ENCODE measurements around the gene SLC29A1. TPM values are rescaled to one million over a fixed set of nuclear protein-coding genes. Genes with fewer than 3 reads are reported as not detected.

Gene SLC29A1
- total and polyA plus RNA-seq, 9 of the 15 experiments (the other 6 are each of a cell fraction or from before 2014, with no cell fraction given): 18.9 to 170 (median 57.7) TPM

DNA sequence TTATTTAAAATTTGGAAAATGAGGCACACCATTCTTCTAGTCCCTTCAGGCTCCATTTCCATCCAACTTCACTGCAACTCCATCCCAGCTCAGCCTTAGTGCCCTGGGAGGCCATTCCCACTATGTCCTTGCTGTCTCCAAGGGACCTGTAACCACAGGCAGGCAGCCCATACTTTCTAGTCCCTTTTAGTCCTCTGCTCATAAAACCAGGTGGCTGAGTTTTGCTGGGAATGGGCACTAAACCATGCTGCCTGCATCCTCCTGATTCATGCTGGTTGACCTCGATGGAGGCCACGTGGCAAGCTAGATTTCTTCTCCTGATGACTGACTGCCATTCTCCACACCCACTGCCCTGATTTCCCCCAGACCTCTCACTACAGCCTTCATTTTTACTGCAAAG, 34.1 kb upstream of the SLC29A1 start:
- WGBS (ENCODE audit: insufficient coverage, low coverage, missing lambda C conversion rate): 10% methylated on average over 2 of the region's 2 CpGs
- no peaks in the 10 kb centered on the region for H3K36me3 ChIP-seq (ENCODE audit: control insufficient read depth, insufficient read depth, low read length)
- no TSS peak for BruUV-seq (replicated peaks)
- no peak overlapping the region for H3K4me3 ChIP-seq
- H3K9ac ChIP-seq (ENCODE audit: insufficient read depth in 1 of 2, low read depth in 2 of 2, low read length in 2 of 2): no peak overlapping the region
- ChIA-PET POLR2A (interaction anchor here (1.0 to 1.5 kb wide), 3 partner anchors 12 to 64 kb away, joined by 3 to 5 read pairs (median 4); no protein-coding TSS in a partner anchor), CTCF (ENCODE audit: low intra/inter-chr PET ratio) (no interaction called here)
- no peaks in the 10 kb centered on the region for H4K20me1 ChIP-seq (replicated peaks; ENCODE audit: control insufficient read depth, insufficient read depth, low read length)
- no peak for ATAC-seq
- H3K9me1 ChIP-seq (ENCODE audit: control insufficient read depth, insufficient read depth, low read length): no peaks in the 10 kb centered on the region
- H3K27ac ChIP-seq (ENCODE audit: extremely low read depth, low read depth, low read length): no peak overlapping the region
- in situ Hi-C loops (cut with MboI) (no loop called here), intact Hi-C loops (cut with micrococcal nuclease) (no loop called here)
- H3K4me2 ChIP-seq (ENCODE audit: insufficient read depth, low read length): no peak overlapping the region
- FAIRE-seq: no peak
- H2AFZ ChIP-seq (ENCODE audit: low read depth, low read length): peak overlapping the region; percentile 37
- H3K4me1 ChIP-seq (replicated peaks in 1 of 2; ENCODE audit: control insufficient read depth in 2 of 2, insufficient read depth in 2 of 2, low read length in 2 of 2): peaks cover 16 to 21% of the 10 kb centered on the region in 2 experiments; a peak in 4 of 5 replicates
- DNase-seq (ENCODE audit: extremely low read depth in 1 of 4, low spot score in 3 of 4): peak in 2 of 4 experiments; percentile 7 to 12
- no peak for TF ChIP-seq TCF7 (IDR thresholded peaks at IDR 0.05; ENCODE audit: borderline replicate concordance)
- TF ChIP-seq, protein P1, sequence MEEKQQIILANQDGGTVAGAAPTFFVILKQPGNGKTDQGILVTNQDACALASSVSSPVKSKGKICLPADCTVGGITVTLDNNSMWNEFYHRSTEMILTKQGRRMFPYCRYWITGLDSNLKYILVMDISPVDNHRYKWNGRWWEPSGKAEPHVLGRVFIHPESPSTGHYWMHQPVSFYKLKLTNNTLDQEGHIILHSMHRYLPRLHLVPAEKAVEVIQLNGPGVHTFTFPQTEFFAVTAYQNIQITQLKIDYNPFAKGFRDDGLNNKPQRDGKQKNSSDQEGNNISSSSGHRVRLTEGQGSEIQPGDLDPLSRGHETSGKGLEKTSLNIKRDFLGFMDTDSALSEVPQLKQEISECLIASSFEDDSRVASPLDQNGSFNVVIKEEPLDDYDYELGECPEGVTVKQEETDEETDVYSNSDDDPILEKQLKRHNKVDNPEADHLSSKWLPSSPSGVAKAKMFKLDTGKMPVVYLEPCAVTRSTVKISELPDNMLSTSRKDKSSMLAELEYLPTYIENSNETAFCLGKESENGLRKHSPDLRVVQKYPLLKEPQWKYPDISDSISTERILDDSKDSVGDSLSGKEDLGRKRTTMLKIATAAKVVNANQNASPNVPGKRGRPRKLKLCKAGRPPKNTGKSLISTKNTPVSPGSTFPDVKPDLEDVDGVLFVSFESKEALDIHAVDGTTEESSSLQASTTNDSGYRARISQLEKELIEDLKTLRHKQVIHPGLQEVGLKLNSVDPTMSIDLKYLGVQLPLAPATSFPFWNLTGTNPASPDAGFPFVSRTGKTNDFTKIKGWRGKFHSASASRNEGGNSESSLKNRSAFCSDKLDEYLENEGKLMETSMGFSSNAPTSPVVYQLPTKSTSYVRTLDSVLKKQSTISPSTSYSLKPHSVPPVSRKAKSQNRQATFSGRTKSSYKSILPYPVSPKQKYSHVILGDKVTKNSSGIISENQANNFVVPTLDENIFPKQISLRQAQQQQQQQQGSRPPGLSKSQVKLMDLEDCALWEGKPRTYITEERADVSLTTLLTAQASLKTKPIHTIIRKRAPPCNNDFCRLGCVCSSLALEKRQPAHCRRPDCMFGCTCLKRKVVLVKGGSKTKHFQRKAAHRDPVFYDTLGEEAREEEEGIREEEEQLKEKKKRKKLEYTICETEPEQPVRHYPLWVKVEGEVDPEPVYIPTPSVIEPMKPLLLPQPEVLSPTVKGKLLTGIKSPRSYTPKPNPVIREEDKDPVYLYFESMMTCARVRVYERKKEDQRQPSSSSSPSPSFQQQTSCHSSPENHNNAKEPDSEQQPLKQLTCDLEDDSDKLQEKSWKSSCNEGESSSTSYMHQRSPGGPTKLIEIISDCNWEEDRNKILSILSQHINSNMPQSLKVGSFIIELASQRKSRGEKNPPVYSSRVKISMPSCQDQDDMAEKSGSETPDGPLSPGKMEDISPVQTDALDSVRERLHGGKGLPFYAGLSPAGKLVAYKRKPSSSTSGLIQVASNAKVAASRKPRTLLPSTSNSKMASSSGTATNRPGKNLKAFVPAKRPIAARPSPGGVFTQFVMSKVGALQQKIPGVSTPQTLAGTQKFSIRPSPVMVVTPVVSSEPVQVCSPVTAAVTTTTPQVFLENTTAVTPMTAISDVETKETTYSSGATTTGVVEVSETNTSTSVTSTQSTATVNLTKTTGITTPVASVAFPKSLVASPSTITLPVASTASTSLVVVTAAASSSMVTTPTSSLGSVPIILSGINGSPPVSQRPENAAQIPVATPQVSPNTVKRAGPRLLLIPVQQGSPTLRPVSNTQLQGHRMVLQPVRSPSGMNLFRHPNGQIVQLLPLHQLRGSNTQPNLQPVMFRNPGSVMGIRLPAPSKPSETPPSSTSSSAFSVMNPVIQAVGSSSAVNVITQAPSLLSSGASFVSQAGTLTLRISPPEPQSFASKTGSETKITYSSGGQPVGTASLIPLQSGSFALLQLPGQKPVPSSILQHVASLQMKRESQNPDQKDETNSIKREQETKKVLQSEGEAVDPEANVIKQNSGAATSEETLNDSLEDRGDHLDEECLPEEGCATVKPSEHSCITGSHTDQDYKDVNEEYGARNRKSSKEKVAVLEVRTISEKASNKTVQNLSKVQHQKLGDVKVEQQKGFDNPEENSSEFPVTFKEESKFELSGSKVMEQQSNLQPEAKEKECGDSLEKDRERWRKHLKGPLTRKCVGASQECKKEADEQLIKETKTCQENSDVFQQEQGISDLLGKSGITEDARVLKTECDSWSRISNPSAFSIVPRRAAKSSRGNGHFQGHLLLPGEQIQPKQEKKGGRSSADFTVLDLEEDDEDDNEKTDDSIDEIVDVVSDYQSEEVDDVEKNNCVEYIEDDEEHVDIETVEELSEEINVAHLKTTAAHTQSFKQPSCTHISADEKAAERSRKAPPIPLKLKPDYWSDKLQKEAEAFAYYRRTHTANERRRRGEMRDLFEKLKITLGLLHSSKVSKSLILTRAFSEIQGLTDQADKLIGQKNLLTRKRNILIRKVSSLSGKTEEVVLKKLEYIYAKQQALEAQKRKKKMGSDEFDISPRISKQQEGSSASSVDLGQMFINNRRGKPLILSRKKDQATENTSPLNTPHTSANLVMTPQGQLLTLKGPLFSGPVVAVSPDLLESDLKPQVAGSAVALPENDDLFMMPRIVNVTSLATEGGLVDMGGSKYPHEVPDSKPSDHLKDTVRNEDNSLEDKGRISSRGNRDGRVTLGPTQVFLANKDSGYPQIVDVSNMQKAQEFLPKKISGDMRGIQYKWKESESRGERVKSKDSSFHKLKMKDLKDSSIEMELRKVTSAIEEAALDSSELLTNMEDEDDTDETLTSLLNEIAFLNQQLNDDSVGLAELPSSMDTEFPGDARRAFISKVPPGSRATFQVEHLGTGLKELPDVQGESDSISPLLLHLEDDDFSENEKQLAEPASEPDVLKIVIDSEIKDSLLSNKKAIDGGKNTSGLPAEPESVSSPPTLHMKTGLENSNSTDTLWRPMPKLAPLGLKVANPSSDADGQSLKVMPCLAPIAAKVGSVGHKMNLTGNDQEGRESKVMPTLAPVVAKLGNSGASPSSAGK (IDR thresholded peaks at IDR 0.05): peak; percentile 54
- peak; percentile 73 for TF ChIP-seq L3MBTL2 (IDR thresholded peaks at IDR 0.05)
- peak in 1 of 2 experiments; percentile 30 for TF ChIP-seq E2F6 (IDR thresholded peaks at IDR 0.05; ENCODE audit: borderline replicate concordance in 1 of 2, extremely low read depth in 1 of 2, insufficient read depth in 1 of 2, insufficient read length in 1 of 2, low read depth in 1 of 2, low read length in 1 of 2, poor library complexity in 1 of 2, severe bottlenecking in 1 of 2)
- no peak for TF ChIP-seq CLOCK (CRISPR knock-in tag; IDR thresholded peaks at IDR 0.05; ENCODE audit: borderline replicate concordance)
- H3K27me3 ChIP-seq (ENCODE audit: control insufficient read depth in 2 of 2, insufficient read depth in 2 of 2, low read length in 2 of 2): no peaks in the 10 kb centered on the region
- no peaks in the 10 kb centered on the region for H3K79me2 ChIP-seq (ENCODE audit: control insufficient read depth, insufficient read depth, low read length)
- H3K9me3 ChIP-seq (replicated peaks; ENCODE audit: control insufficient read depth, insufficient read depth, low read depth, low read length): no peaks in the 10 kb centered on the region
